Motor neuron (in vitro differentiated cells): ENCODE results near the gene RGMB. TPM values are rescaled to one million over a fixed set of nuclear protein-coding genes. Genes with fewer than 3 reads are reported as not detected.

Experiments used
- ATAC-seq, 8 experiments: fragments of 200-7000 bp; cut with Tn5 transposase; replicated peaks in 6 of 8; 2 replicates each; pipeline ENCODE4 v1.8.0; 2021; ENCODE audit warnings: mild to moderate bottlenecking in 8 of 8, moderate library complexity in 8 of 8
- H3K27ac ChIP-seq, 2 donors: fragments of 250-450 bp; sonication (Bioruptor Pico); 2 replicates each; pipeline ENCODE4 v1.9.0; 2021; ENCODE audit warnings: antibody characterized with exemption in 2 of 2, mild to moderate bottlenecking in 2 of 2, moderate library complexity in 1 of 2
- H3K4me1 ChIP-seq, 2 donors: fragments of 250-450 bp; sonication (Bioruptor Pico); replicated peaks in 1 of 2; 2 replicates each; pipeline ENCODE4 v1.6.1; 2021; ENCODE audit warnings: antibody characterized with exemption in 2 of 2, mild to moderate bottlenecking in 2 of 2, moderate library complexity in 1 of 2
- H3K4me3 ChIP-seq, 5 donors: fragments of 250-450 bp; sonication (Bioruptor Pico); 2 replicates each; pipeline ENCODE4 v1.9.0; 2021; ENCODE audit warnings: antibody characterized with exemption in 5 of 5, mild to moderate bottlenecking in 5 of 5, moderate library complexity in 4 of 5
- WGBS, 10 experiments: fragments of 450-650 bp; shearing (Covaris generic); methylation state at CpG; one replicate each; pipeline ENCODE4 v1.0.0; 2022; 5-methylcytosine and 5-hydroxymethylcytosine counted together
- in situ Hi-C, 9 experiments: fragments of 400-800 bp; cut with MboI; loops; one replicate each; pipeline ENCODE4 v1.15.0; 2021; ENCODE audit warnings: low sequenced_read_pairs in 9 of 9, low pct_unique_long_range_greater_than_20kb in 2 of 9; ENCODE audit not compliant: unreplicated experiment in 9 of 9
- total RNA-seq, 8 experiments: library from RNA; unstranded; fragments of 300-600 nt; gene quantifications; 2 replicates each; pipeline versions ENCODE4 v1.2.3 to v1.2.4, GENCODE V29; 2022

The RGMB gene
- total RNA-seq, 8 experiments from 2014 or later, result 4.2 to 92.9 (median 32.5) TPM

DNA sequence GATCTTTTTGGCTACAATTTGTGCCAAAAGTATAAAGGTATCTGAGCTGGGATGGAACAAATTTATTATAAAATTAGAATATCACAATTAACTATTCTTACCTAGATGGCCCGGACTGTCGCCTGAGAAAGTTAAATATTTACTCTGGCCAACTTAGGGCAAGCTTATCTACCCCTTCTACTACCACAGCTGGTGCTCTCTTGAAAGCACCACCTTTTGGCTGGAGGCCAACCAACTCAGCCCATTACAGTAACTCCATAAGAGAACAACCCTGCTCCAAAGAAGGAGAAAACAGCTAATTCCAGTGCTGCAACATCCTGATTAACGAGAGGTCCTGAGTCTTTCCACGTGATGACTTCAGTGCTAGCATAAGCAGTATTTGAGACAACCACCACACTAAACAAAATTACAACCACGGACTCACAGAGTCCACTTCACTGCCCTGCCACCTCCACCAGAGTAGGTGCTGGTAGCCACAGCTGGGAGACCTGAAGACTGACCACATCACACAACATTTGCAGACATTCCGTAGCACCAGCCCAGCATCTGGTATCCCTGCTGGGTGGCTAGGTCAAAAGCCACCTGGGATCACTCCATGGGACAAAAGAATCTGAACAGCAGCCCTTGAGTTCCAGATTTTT lies 43.2 kb downstream of the RGMB start:
- Histone ChIP-seq H3K27ac (no peak overlapping the region), H3K4me1 (no peaks in the 10 kb centered on the region), H3K4me3 (no peak overlapping the region)
- in situ Hi-C loops, result loop anchor here in 1 of 9 experiments (25.0 kb wide), 1 partner anchor 1629 kb away; the partner anchor contains the start of gene RIOK2
- whole genome bisulfite sequencing, 10 experiments, result 73 to 100% (median 91%) methylated on average over 1 to 6 of the region's 6 CpGs; no CpG with 5 or more reads in 2 of the 10 experiments
- peak in 1 of 8 experiments; percentile 27 for ATAC-seq

DNA sequence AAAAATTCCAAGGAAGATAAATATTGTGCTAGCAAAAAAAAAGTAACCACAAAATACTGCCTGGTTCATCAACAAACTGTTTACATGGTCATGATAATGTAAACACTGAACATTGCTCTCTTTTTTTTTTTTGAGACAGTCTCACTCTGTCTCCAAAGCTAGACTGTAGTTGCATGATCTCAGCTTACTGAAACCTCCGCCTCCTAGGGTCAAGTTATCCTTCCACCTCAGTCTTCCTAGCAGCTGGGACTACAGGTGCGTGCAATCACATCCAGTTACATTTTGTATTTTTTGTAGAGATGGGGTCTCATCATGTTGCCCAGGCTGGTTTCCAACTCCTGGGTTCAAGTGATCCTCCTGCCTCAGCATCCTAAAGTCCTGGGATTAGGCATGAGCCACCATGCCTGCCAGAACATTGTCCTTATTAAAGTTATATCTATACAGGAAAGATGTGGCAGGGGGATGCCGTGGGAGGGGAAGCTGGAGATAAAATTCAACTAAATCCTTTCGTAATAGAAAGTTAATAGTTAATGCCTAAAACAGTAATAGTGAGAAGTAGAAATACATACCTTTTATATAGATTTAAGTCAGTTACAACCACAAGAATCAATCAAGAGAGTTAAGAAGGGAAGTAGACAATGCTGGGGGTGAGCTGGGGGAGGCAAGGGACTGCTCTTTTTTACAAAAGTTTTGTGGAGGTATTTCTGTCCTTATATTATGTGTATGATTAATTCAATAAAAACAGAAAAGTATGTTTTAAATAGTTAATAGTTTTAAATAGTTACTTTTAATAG lies 52.3 kb downstream of the RGMB start:
- in situ Hi-C loops, result no loop called here
- 81 to 100% (median 98%) methylated on average over 1 to 4 of the region's 4 CpGs; no CpG with 5 or more reads in 1 of the 10 experiments for WGBS, 10 experiments

DNA sequence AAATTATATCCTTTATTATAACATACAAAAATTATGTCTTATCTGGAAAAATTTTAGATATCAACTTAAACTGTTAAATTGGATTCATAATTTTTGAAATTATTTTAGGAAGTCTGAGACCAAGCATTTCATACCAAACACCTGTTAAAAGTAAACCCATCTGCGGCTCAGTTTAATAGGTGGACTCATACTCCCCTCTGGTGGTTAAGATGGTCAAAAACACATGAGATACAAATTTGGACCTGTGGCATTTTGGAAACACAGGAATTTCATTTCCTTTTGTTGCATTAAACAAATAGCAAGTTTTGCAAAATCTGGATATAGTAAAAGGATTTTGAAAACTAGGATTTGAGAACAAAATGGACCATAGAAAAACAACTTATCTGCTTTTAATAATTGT lies 53.7 kb downstream of the RGMB start:
- no peak overlapping the region for H3K27ac ChIP-seq
- in situ Hi-C loops, result no loop called here
- no peak overlapping the region for H3K4me3 ChIP-seq
- ATAC-seq, result peak in 5 of 8 experiments; percentile 31 to 58 (median 54)
- WGBS, 10 experiments, result 0 to 60% (median 25%) methylated on average over 1 of the region's 1 CpG; no CpG with 5 or more reads in 1 of the 10 experiments
- peaks cover 0 to 4% of the 10 kb centered on the region in 2 donors for H3K4me1 ChIP-seq

More for the DNA sequence above, 52.3 kb downstream of the RGMB start:
- no peak for ATAC-seq
- H3K27ac ChIP-seq, result no peak overlapping the region
- no peak overlapping the region for H3K4me3 ChIP-seq
- H3K4me1 ChIP-seq, result peaks cover 0 to 4% of the 10 kb centered on the region in 2 donors

DNA sequence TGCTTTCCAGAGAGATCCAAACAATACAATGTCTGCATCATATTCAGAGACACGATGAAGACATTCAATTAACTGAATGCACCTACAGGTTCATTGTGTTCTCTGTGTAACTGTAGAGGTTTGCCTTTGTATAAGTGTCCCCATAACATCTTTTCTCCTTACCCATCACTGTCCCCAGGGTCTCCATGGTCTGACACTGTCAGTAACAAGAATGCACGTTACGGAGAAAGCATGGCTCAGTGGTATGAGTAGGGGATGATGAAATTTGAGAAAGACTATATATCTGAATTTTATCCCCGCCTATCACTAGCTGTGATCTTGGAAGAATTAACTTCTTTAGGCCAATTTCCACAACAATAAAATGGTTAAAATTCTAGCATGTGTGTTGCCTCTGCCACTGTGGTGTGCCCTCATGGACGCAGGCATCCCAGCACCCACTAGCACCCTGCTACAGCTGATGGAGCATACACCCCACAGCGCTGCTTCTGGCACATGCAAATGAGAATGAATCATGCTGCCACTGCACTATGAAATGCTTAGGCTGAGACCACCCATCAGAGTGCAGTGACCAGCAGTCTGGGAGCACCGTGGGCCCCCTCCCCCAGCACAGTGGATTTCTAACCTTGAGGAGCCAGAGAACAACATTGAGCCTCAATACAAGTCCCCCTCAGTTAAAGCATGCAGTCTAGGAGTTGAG lies 54.3 kb downstream of the RGMB start:
- in situ Hi-C loops, result no loop called here
- Histone ChIP-seq H3K4me3 (no peak overlapping the region), H3K4me1 (peaks cover 0 to 4% of the 10 kb centered on the region in 2 donors), H3K27ac (no peak overlapping the region)
- peak in 5 of 8 experiments; percentile 21 to 94 (median 59) for ATAC-seq
- 17 to 83% (median 73%) methylated on average over 2 to 6 of the region's 7 CpGs; no CpG with 5 or more reads in 1 of the 10 experiments for WGBS, 10 experiments

DNA sequence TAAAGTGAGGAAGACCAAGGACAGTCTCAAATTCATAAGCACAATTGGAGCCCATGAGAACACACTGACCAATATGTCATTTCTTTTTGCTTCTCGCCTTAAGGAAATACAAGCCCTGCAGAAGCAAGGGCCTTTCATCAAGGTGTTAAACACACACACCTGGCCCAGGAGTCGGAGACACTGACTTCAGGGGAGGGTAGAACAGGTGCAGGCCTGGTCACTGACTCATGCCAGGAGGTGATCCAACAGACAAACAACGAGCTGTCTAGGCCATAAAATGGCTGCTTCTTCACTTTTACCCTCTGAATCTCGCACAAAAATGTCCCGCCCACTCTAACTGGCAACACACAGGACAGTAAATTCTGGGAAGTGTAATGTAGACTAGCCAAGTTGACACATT lies 62.7 kb downstream of the RGMB start:
- in situ Hi-C loops, result no loop called here
- Histone ChIP-seq H3K4me1 (no peaks in the 10 kb centered on the region), H3K4me3 (no peak overlapping the region), H3K27ac (no peak overlapping the region)
- 40 to 92% (median 88%) methylated on average over 2 to 5 of the region's 5 CpGs; no CpG with 5 or more reads in 2 of the 10 experiments for WGBS, 10 experiments
- peak in 1 of 8 experiments; percentile 87 for ATAC-seq

DNA sequence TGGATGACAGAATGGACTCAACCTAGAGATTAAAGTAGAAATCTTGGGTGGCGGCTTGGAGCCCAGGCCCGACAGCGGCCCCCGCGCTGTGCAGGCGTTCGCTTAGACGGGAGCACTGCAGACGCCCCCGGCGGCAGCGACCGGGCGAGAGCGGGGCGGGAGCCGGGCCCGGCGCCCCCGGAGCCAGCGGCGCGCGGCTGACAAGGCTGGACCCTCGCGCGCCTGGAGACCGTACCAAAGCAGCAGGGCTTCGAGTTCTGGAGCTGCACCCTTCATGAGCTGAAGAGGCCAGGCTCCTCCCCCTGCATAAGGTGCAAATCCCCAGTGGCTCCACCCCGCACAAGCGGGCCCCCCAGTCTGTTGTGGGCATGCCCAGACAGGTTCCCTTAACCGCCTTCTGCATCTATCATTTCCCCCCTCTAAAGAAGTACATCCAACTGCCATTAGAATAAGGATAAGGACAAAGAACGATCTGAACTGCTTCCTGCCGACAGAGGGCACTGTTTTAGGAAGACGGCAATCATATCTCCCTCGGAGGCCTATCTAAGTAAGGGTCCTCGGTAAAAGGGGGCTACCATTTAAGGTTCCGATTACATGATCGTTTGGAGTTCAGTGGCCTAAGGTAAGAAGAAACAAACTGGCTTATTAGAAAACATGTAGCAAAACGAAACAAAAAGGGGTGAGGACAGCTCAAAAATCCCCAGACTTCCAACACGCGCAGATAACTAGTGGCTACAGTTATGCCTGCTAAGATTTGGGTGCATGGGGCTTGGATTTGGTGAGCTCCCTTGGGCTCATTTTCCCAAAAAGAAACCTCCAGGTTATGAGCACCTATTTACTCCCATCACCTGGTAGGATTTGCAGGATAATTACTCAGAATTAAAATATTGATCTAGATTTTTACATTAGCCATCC lies 66.3 kb downstream of the RGMB start:
- Histone ChIP-seq H3K4me1 (no peaks in the 10 kb centered on the region), H3K4me3 (no peak overlapping the region), H3K27ac (no peak overlapping the region)
- no peak for ATAC-seq
- in situ Hi-C loops, result no loop called here
- 61 to 100% (median 81%) methylated on average over 1 to 9 of the region's 42 CpGs; no CpG with 5 or more reads in 2 of the 10 experiments for WGBS, 10 experiments

DNA sequence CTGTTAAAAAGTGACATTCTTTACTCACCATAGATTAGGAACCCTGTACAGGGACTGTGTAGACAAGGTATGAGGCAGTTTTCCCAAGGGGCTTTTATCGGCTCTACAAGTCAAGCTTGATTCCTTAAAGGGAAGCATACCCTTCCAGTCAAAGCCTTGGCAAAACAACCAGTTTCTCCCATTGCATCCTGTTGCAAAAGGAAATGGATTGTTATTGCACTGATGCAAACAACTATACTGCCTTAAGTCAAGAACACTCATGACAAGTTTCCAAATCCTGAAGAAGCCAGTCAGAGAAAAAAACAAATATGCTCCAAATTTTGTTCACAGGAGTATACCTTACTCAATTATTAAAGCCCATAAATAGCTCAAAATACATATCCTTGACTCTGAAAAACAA lies 67.5 kb downstream of the RGMB start:
- no peaks in the 10 kb centered on the region for H3K4me1 ChIP-seq
- ATAC-seq, result no peak
- in situ Hi-C loops, result no loop called here
- WGBS, 10 experiments, result 57 to 100% (median 100%) methylated on average over 1 of the region's 1 CpG; no CpG with 5 or more reads in 4 of the 10 experiments
- H3K4me3 ChIP-seq, result no peak overlapping the region
- H3K27ac ChIP-seq, result no peak overlapping the region

DNA sequence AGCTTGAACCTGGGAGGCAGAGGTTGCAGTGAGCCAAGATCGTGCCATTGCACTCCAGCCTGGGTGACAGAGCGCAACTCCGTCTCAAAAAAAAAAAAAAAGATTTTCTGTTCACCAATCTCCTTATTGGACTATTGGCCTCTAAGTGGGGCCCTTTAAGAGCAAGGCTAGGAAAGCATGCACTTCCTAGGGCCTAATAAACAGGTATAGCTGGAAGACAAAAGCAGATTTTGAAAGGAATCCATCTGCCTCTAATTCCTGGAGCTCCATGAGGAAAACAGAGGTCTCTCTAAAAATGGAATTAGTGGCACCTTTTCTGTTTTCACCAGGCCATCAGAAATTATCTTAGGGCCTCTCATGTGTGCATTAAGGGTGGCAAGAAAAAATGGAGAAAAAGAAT lies 70.0 kb downstream of the RGMB start:
- Histone ChIP-seq H3K4me1 (no peaks in the 10 kb centered on the region), H3K27ac (no peak overlapping the region), H3K4me3 (no peak overlapping the region)
- in situ Hi-C loops, result no loop called here
- WGBS, 10 experiments, result 94 to 100% (median 98%) methylated on average over 1 to 3 of the region's 3 CpGs; no CpG with 5 or more reads in 6 of the 10 experiments
- ATAC-seq, result no peak

DNA sequence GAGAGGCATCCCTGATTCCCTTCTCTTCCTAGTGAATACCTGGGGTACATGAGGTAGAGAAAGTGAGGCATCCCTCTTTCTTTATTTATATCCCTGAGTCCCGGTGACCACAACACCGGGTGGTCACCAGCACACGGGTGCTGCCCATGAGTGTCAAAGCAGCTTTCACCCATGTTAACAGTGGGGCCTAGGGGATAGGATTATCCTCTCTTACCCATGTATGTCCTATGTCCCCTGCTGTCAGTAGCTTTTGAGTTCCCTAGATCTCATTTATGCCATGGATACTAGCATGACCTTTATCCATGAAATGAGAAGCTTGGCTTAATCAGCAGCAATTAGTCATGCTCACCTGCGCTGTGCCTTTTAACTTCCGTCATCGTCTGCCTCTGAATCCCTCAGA lies 71.4 kb downstream of the RGMB start:
- no peak overlapping the region for H3K27ac ChIP-seq
- H3K4me1 ChIP-seq, result no peaks in the 10 kb centered on the region
- no peak overlapping the region for H3K4me3 ChIP-seq
- no peak for ATAC-seq
- WGBS, 10 experiments, result 80 to 100% (median 100%) methylated on average over 1 to 3 of the region's 6 CpGs; no CpG with 5 or more reads in 5 of the 10 experiments
- in situ Hi-C loops, result no loop called here

DNA sequence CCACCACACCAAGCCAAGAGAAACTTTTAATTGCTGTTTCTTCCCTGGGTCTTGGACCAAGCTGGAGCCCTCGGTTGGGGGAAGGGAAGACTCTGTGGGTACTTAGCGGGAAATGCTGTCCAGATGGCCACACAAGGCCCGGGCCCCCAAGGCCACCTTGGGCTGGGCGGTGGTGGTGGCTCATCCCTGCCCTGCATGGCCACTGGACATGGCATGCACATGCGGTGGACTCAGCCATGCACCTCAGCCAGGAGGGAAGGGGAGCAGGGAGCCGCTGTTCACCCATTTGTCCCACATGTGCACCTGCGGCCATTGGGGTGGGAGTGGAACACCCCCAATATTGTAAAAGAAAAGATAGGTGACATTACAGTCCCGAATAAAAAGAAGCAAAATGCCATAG lies 72.4 kb downstream of the RGMB start:
- in situ Hi-C loops, result no loop called here

More for the DNA sequence above, 72.4 kb downstream of the RGMB start:
- no peaks in the 10 kb centered on the region for H3K4me1 ChIP-seq
- no peak overlapping the region for H3K4me3 ChIP-seq
- H3K27ac ChIP-seq, result no peak overlapping the region
- no peak for ATAC-seq
- WGBS, 10 experiments, result 92 to 96% (median 93%) methylated on average over 2 to 5 of the region's 8 CpGs; no CpG with 5 or more reads in 7 of the 10 experiments
